Smooth muscle cell of the brain vasculature (primary cell): ENCODE measurements around the gene MTRFR.
"Not testable (repeated sequence)": the region's sequence is repeated elsewhere in the genome, so short reads cannot be mapped to it uniquely, and the experiment has no call there.

Source experiments
- DNase-seq: peaks from one replicate; pipeline ENCODE4 v3.0.0-alpha.2; 2012; ENCODE audit warnings: low read depth, low spot score

Gene MTRFR

GRCh38 chr12:123232807-123233504, at the start of gene MTRFR, which contains the start of gene MPHOSPH9:
MTRFR (plus strand) TSS chr12:123233436; CDS start chr12:123253675, 20,239 bp downstream.
MPHOSPH9 (minus strand) TSS chr12:123233141; CDS start chr12:123230364, 2,777 bp downstream.
- peak; percentile 98 for DNase-seq

- DNase-seq = no peak
Measured at GRCh38 chr12:123187637-123188036, 45.6 kb upstream of the MTRFR start.

- no peak for DNase-seq
Measured at GRCh38 chr12:123199936-123200335, 33.3 kb upstream of the MTRFR start.

- DNase-seq = no peak
Measured at GRCh38 chr12:123200414-123200813, 32.8 kb upstream of the MTRFR start.

GRCh38 chr12:123206794-123207193, 26.4 kb upstream of the MTRFR start:
- DNase-seq = peak; percentile 3

- DNase-seq = not testable (repeated sequence)
Measured at GRCh38 chr12:123207815-123208214, 25.4 kb upstream of the MTRFR start.

GRCh38 chr12:123223241-123223668, 10.0 kb upstream of the MTRFR start:
- DNase-seq = no peak

- DNase-seq = no peak
Measured at GRCh38 chr12:123225443-123225842, 7.8 kb upstream of the MTRFR start.

- DNase-seq = no peak
Measured at GRCh38 chr12:123227581-123228258, 5.5 kb upstream of the MTRFR start.

GRCh38 chr12:123229051-123229450, 4.2 kb upstream of the MTRFR start:
- no peak for DNase-seq

GRCh38 chr12:123231931-123232330, 1.3 kb upstream of the MTRFR start:
- no peak for DNase-seq

GRCh38 chr12:123232472-123232806, 797 bp upstream of the MTRFR start:
- no peak for DNase-seq

GRCh38 chr12:123233505-123234308, 471 bp downstream of the MTRFR start:
- DNase-seq = no peak

GRCh38 chr12:123237646-123238329, 4.6 kb downstream of the MTRFR start:
- peak; percentile 46 for DNase-seq

GRCh38 chr12:123238330-123238682, 5.1 kb downstream of the MTRFR start:
- no peak for DNase-seq

GRCh38 chr12:123238961-123239360, 5.7 kb downstream of the MTRFR start:
- DNase-seq = no peak

GRCh38 chr12:123242116-123242904, 9.1 kb downstream of the MTRFR start:
- DNase-seq = no peak

GRCh38 chr12:123243671-123244262, 10.5 kb downstream of the MTRFR start:
- no peak for DNase-seq

- DNase-seq = no peak
Measured at GRCh38 chr12:123245678-123246077, 12.4 kb downstream of the MTRFR start.

GRCh38 chr12:123248129-123248528, 14.9 kb downstream of the MTRFR start:
- DNase-seq = not testable (repeated sequence)
